ENCODE data around the gene C11orf86. TPM values are rescaled to one million over a fixed set of nuclear protein-coding genes. Genes with fewer than 3 reads are reported as not detected.

Gene C11orf86
- total and polyA plus RNA-seq, 10 of the 15 experiments (the other 5 are each of a cell fraction or from before 2014, with no cell fraction given): not detected

- TF ChIP-seq CEBPZ (IDR thresholded peaks at IDR 0.05; ENCODE audit: low read depth, low read length): no peak
- TF ChIP-seq MEF2B (IDR thresholded peaks at IDR 0.05; ENCODE audit: partially characterized antibody, poor library complexity, severe bottlenecking): no peak
- no peak for TF ChIP-seq ZBTB40 (IDR thresholded peaks at IDR 0.05; ENCODE audit: borderline replicate concordance)
Measured at GRCh38 chr11:66970371-66970806, 4.7 kb upstream of the C11orf86 start (continued).

- ChIA-PET CTCF (no interaction called here), POLR2A (no interaction called here), RAD21 (ENCODE audit: unreplicated experiment) (no interaction called here), SMC1A (ENCODE audit: uncharacterized antibody, unreplicated experiment) (no interaction called here)
- H3K4me3 ChIP-seq: no peak overlapping the region
- H3K4me2 ChIP-seq (ENCODE audit: control insufficient read depth, insufficient read depth): no peak overlapping the region
- no peak overlapping the region for H3K27ac ChIP-seq (ENCODE audit: control insufficient read depth, insufficient read depth)
- no peak overlapping the region; the same call in 1 of the 2 replicates for H2AFZ ChIP-seq (ENCODE audit: control insufficient read depth, low read depth, low read length)
- H4K20me1 ChIP-seq (ENCODE audit: control insufficient read depth, insufficient read depth): no peaks in the 10 kb centered on the region
- H3K4me1 ChIP-seq (ENCODE audit: control insufficient read depth, insufficient read depth, low read length): no peaks in the 10 kb centered on the region
- no TSS peak for BruUV-seq (replicated peaks)
- no peaks in the 10 kb centered on the region for H3K79me2 ChIP-seq (ENCODE audit: control insufficient read depth, insufficient read depth, low read length)
- ATAC-seq: no peak
- no peak for DNase-seq (ENCODE audit: low read depth, low spot score)
- H3K27me3 ChIP-seq (replicated peaks in 1 of 2; ENCODE audit: control insufficient read depth in 2 of 2, insufficient read depth in 2 of 2, low read length in 1 of 2): no peaks in the 10 kb centered on the region; a peak in 1 of 4 replicates
- WGBS (ENCODE audit: insufficient coverage, insufficient replicate concordance, low lambda C conversion rate, missing lambda C conversion rate): 13% methylated on average over 5 of the region's 5 CpGs
- no peak for FAIRE-seq
- no peaks in the 10 kb centered on the region for H3K9me3 ChIP-seq (replicated peaks; ENCODE audit: control insufficient read depth, insufficient read depth, low read length)
- in situ Hi-C loops (cut with MboI): no loop called here
- H3K9ac ChIP-seq (ENCODE audit: control insufficient read depth, insufficient read depth, low read length): no peak overlapping the region
- intact Hi-C loops (cut with micrococcal nuclease; ENCODE audit: unreplicated experiment): no loop called here
- no peaks in the 10 kb centered on the region for H3K36me3 ChIP-seq (ENCODE audit: control insufficient read depth in 2 of 2, insufficient read depth in 2 of 2, low read length in 1 of 2)
- no peak for TF ChIP-seq ZZZ3 (IDR thresholded peaks at IDR 0.05; ENCODE audit: control insufficient read depth, insufficient read length, low read depth)
- no peak for TF ChIP-seq NFXL1 (IDR thresholded peaks at IDR 0.05; ENCODE audit: borderline replicate concordance)
- no peak for TF ChIP-seq NR2C1 (IDR thresholded peaks at IDR 0.05)
- no peak for TF ChIP-seq BHLHE40 (IDR thresholded peaks at IDR 0.05; ENCODE audit: borderline replicate concordance in 1 of 2, low read depth in 2 of 2, low read length in 1 of 2)
- no peak for TF ChIP-seq ATF3 (IDR thresholded peaks at IDR 0.05; ENCODE audit: borderline replicate concordance, extremely low read depth, low read depth, low read length)
- no peak for TF ChIP-seq KAT2A (conservative IDR thresholded peaks at IDR 0.05; ENCODE audit: control insufficient read depth, low read depth, low read length)
- TF ChIP-seq IRF3 (IDR thresholded peaks at IDR 0.05): no peak
- no peak for TF ChIP-seq NRF1 (conservative IDR thresholded peaks at IDR 0.05; ENCODE audit: low read depth, low read length)
Measured at GRCh38 chr11:66970807-66971442, 4.2 kb upstream of the C11orf86 start.
